Mucosa of stomach (tissue), 1 donor: ENCODE data around the gene IL11.
"Not testable (repeated sequence)": the region's sequence is repeated elsewhere in the genome, so short reads cannot be mapped to it uniquely, and the experiment has no call there.

Experiments
- H3K27me3 ChIP-seq: one replicate; pipeline ENCODE4 v1.7.0; 2013; ENCODE audit warnings: mild to moderate bottlenecking, low read length; ENCODE audit not compliant: control insufficient read depth, insufficient read depth
- H3K36me3 ChIP-seq: one replicate; pipeline ENCODE4 v1.7.0; 2013; ENCODE audit warnings: low read length; ENCODE audit not compliant: control insufficient read depth, insufficient read depth
- H3K4me1 ChIP-seq: one replicate; pipeline ENCODE4 v1.7.0; 2013; ENCODE audit warnings: mild to moderate bottlenecking, low read length; ENCODE audit not compliant: control insufficient read depth, insufficient read depth
- H3K4me3 ChIP-seq: one replicate; pipeline ENCODE4 v1.7.0; 2013; ENCODE audit warnings: low read length
- H3K9ac ChIP-seq: one replicate; pipeline ENCODE4 v1.7.0; 2013; ENCODE audit warnings: mild to moderate bottlenecking, low read length, moderate library complexity
- H3K9me3 ChIP-seq: one replicate; pipeline ENCODE4 v1.7.0; 2013; ENCODE audit warnings: mild to moderate bottlenecking, low read length, moderate library complexity; ENCODE audit not compliant: control insufficient read depth
- donor health status: Pancreatic carcinoma.

The IL11 gene

DNA sequence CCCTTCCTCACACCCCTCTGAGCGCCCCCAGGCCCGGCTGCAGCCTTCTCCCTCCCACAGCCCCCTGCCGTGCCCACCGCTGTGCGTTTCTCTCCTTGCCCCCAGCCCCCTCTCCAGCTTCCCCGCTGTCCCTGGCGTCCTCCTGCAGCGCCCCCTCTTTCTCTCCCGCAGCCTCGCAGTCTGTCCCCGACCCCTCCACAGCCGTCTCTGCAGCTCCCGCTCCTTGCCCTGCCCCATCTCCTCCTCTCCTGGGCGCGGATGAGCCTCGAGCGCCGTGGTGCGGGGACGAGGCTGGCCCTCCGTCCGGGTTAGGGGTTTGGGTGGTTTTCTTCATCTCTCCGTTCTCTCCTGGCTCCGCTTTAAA lies 29.5 kb downstream of the IL11 start:
- no peaks in the 10 kb centered on the region for H3K36me3 ChIP-seq
- peak overlapping the region; percentile 97 for H3K9ac ChIP-seq
- peak overlapping the region; percentile 60 for H3K4me3 ChIP-seq
- H3K27me3 ChIP-seq, result no peaks in the 10 kb centered on the region
- H3K9me3 ChIP-seq, result no peaks in the 10 kb centered on the region
- H3K4me1 ChIP-seq, result peaks cover 21% of the 10 kb centered on the region

DNA sequence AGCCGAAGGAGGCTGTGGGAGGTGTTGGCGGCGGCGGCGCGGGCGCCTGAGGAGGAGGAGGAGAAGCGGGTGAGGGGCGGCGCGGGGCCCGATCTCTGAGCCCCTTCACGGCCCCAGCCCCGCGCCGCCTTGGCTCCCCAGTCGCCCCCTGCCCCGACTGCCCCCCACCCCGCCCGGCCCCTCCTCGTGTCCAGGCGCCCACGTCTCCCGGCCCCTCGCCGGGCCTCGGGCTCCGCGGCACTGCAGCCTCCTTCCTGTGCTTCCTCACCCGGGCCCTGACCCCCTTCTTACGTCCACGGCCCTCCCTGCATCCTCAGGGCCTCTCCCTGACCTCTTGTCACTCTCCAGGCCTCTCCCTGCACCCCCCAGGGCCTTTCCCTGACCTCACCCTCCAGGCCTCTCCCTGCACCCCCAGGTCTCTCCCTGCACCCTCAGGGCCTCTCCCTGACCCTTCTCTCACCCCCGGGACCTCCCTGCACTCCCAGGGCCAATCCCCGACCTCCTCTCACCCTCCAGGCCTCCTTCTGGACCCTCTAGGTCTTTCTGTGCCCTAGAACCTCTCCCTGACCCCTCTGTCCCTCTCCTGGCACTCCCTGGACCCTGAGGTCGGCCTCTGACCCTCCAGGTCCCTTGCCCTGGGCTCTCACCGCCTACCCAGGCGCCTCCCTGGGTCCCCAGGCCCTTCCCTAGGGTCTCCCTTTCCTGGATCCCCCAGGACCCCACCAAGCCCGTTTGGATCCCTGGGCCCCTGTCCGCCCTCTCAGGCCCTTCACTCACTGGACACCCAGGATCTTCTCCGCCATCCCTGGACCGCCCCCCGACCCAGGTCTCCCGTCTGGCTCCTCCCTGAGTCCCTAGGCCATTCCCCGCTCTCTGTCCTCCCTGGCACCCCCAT lies 30.1 kb downstream of the IL11 start:
- Histone ChIP-seq H3K9me3 (no peaks in the 10 kb centered on the region), H3K27me3 (no peaks in the 10 kb centered on the region), H3K9ac (peak overlapping the region; percentile 97), H3K4me3 (peak overlapping the region; percentile 60), H3K36me3 (no peaks in the 10 kb centered on the region), H3K4me1 (peaks cover 17% of the 10 kb centered on the region)

- Histone ChIP-seq H3K4me1 (peaks cover 19% of the 10 kb centered on the region), H3K27me3 (no peaks in the 10 kb centered on the region), H3K9ac (peak within 1 kb of the TSS; percentile 97), H3K9me3 (no peaks in the 10 kb centered on the region), H3K36me3 (no peaks in the 10 kb centered on the region), H3K4me3 (peak within 1 kb of the TSS; percentile 60)
Observed at GRCh38 chr19:55339105-55339888, 31.0 kb downstream of the IL11 start, which contains the start of gene KMT5C. TSS of gene KMT5C (plus strand) at chr19:55339876. CDS start at chr19:55341937, 2,061 bp downstream.

GRCh38 chr19:55336101-55336500 lies 34.2 kb downstream of the IL11 start:
- Histone ChIP-seq H3K9ac (no peak overlapping the region), H3K4me1 (peaks cover 26% of the 10 kb centered on the region), H3K27me3 (no peaks in the 10 kb centered on the region), H3K9me3 (no peaks in the 10 kb centered on the region), H3K4me3 (no peak overlapping the region), H3K36me3 (no peaks in the 10 kb centered on the region)

GRCh38 chr19:55333870-55334269 lies 36.4 kb downstream of the IL11 start:
- Histone ChIP-seq H3K9ac (no peak overlapping the region), H3K4me1 (peaks cover 16% of the 10 kb centered on the region), H3K27me3 (no peaks in the 10 kb centered on the region)

DNA sequence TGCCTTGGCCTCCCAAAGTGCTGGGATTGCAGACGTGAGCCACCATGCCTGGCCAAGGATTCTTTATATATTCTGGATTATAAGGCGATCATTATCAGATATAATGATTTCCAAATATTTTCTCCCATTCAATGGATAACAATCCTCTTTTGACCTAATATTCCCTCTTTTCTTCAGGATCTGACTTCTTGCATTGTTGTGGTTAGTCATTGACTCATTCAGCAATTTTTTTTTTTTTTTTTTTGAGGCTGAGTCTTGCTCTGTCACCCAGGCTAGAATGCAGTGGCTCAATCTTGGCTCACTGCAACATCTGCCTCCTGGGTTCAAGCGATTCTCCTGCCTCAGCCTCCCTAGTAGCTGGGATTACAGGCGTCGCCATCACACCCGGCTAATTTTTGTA lies 40.5 kb downstream of the IL11 start:
- H3K4me3 ChIP-seq, H3K9ac ChIP-seq, H3K9me3 ChIP-seq, H3K27me3 ChIP-seq, H3K36me3 ChIP-seq: not testable (repeated sequence)
- peaks cover 17% of the 10 kb centered on the region for H3K4me1 ChIP-seq

More at GRCh38 chr19:55333870-55334269, 36.4 kb downstream of the IL11 start:
- H3K36me3 ChIP-seq, result no peaks in the 10 kb centered on the region
- H3K9me3 ChIP-seq, result no peaks in the 10 kb centered on the region
- H3K4me3 ChIP-seq, result no peak overlapping the region

- not testable (repeated sequence) for H3K9ac ChIP-seq, H3K9me3 ChIP-seq, H3K27me3 ChIP-seq, H3K4me3 ChIP-seq, H3K36me3 ChIP-seq
- H3K4me1 ChIP-seq, result peaks cover 12% of the 10 kb centered on the region
Observed at GRCh38 chr19:55328774-55329318, 41.4 kb downstream of the IL11 start.

DNA sequence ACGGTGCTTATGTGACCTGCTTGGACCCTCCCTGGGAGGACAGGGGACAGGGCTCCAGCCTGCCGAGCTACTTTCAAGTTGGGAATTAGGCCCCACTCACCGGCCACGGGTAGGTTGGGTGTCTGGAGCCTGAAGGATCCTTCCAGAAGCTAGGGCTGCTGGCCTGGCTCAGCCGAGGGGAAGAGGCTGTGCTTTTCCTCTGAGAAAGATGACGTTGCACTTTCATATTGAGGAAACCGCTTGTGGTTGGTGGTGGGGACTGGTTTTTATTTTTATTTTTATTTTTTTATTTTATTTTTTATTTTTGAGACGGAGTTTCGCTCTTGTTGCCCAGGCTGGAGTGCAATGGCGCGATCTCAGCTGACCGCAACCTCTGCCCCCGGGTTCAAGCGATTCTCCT lies 45.1 kb downstream of the IL11 start, which contains the start of gene TMEM150B:
TSS of gene TMEM150B (minus strand) at position 170 of the 400 bp plus-strand sequence. CDS start 4,305 bp downstream, outside the sequence.
- no peak within 1 kb of the TSS for H3K4me3 ChIP-seq
- H3K9ac ChIP-seq, result no peak within 1 kb of the TSS
- H3K36me3 ChIP-seq, result no peaks in the 10 kb centered on the region
- no peaks in the 10 kb centered on the region for H3K9me3 ChIP-seq
- no peaks in the 10 kb centered on the region for H3K27me3 ChIP-seq
- H3K4me1 ChIP-seq, result peaks cover 31% of the 10 kb centered on the region

DNA sequence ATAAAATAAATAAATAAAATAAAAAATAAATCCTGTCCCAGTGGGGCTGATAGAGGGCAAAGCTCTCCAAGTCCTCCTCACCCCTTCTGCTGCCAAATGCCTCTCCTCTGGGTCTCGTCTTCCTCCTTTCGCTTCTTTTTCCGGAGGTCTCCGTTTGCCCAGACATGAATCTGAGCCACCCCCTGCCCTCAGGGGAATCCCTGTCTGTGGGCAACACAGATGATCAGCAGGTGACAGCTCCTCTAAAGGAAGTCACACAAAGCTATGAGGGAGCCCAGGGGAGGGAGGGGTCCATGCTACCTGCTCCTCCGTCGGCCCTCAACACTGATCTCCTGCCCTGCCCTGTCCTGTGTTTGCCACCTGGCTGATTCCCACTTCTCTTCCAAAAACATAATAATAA lies 45.6 kb downstream of the IL11 start:
- Histone ChIP-seq H3K9me3 (no peaks in the 10 kb centered on the region), H3K4me3 (no peak overlapping the region), H3K4me1 (peaks cover 31% of the 10 kb centered on the region), H3K27me3 (peaks cover 4% of the 10 kb centered on the region), H3K9ac (no peak overlapping the region), H3K36me3 (no peaks in the 10 kb centered on the region)

- H3K9ac ChIP-seq, result peak overlapping the region; percentile 9
- no peaks in the 10 kb centered on the region for H3K9me3 ChIP-seq
- no peaks in the 10 kb centered on the region for H3K36me3 ChIP-seq
- H3K4me3 ChIP-seq, result no peak overlapping the region
- peaks cover 6% of the 10 kb centered on the region for H3K27me3 ChIP-seq
- H3K4me1 ChIP-seq, result peaks cover 23% of the 10 kb centered on the region
Observed at GRCh38 chr19:55322204-55322885, 47.9 kb downstream of the IL11 start.

DNA sequence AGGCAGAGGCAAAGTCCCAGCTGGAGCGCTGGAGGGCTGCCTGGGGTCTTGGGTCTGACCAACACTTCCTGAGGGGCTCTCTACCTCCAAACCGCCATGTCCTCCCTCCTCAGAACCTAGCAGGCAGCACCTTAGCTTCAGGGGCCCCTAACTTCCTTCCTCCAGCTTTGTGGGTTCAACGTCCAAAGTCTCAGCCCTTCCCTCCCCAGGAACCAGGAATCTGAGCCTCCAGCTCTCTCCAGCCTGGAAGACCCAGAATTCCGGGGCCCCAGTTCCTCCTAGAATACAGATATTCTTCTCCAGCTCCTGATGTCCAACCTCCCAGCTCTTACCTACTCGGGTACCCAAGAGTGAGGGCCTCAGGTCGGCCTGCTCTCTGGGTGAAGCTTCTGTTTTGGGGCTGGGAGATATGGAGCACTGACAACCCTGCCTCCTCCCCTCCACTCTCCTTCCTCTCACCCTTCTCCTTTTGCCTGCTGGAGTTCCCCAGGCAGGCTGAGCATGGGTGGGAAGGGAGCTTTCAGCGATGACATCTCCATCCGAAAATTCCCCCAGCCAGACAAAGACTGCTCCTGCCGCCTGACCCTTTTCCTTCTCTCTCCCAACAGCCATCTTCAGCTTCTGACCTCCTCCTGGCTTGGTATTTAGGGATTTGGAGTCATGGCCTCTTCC lies 48.7 kb downstream of the IL11 start:
- no peak overlapping the region for H3K4me3 ChIP-seq
- peak overlapping the region; percentile 9 for H3K9ac ChIP-seq
- H3K36me3 ChIP-seq, result no peaks in the 10 kb centered on the region
- peaks cover 6% of the 10 kb centered on the region for H3K27me3 ChIP-seq
- H3K4me1 ChIP-seq, result peaks cover 23% of the 10 kb centered on the region
- no peaks in the 10 kb centered on the region for H3K9me3 ChIP-seq
